ENCODE results near the gene MEF2C.

GRCh38 chr5:88719434-88719833, 163.6 kb downstream of the MEF2C start:
- TF ChIP-seq CTCF (IDR thresholded peaks at IDR 0.05; ENCODE audit: low read length) (no peak), EZH2 (IDR thresholded peaks at IDR 0.05; ENCODE audit: borderline replicate concordance, low read length) (no peak)
